Anterior cingulate cortex (tissue), 58 donors: Measurements from ENCODE around the gene UBC.
"Not testable (repeated sequence)": the region's sequence is repeated elsewhere in the genome, so short reads cannot be mapped to it uniquely, and the experiment has no call there.

Source experiments
- DNase-seq, 58 donors: peaks; one replicate each; lab custom pipeline; 2025; lab: John Stamatoyannopoulos, UW

Gene UBC

GRCh38 chr12:124893792-124894516 lies 20.5 kb downstream of the UBC start:
- DNase-seq: no peak

DNA sequence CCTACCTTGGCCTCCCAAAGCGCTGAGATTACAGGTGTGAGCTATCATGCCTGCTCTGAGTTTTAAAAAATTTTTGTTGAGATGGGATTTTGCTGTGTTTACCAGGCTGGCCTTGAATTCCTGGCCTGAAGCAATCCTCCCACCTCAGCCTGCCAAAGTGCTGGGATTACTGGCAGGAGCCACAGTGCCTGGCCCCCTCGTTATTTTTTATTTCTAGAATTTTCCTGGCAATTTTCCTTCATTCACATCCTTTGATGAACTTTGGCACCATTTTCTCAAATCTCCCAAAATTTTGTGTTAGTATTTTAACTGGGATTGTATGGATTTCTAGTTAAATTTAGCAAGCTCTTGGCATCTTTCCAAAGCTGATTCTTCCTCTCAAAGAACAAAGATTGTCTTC lies 26.2 kb downstream of the UBC start:
- peak in 6 of 58 donors; percentile 1 to 18 (median 8) for DNase-seq

DNA sequence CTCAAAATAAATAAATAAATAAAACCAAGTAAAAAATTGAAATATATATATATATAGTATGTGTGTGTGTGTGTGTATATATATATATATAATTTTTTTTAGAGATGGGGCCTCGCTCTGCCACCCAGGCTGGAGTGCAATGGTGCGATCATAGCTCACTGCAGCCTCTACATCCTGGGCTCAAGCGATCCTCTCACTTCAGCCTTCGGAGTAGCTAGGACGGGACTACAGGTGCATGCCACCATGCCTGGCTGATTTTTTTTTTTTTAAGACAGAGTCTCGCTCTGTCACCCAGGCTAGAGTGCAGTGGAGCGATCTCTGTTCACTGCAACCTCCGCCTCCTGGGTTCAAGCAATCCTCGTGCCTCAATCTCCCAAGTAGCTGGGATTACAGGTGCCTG lies 26.7 kb downstream of the UBC start:
- DNase-seq: not testable (repeated sequence)

DNA sequence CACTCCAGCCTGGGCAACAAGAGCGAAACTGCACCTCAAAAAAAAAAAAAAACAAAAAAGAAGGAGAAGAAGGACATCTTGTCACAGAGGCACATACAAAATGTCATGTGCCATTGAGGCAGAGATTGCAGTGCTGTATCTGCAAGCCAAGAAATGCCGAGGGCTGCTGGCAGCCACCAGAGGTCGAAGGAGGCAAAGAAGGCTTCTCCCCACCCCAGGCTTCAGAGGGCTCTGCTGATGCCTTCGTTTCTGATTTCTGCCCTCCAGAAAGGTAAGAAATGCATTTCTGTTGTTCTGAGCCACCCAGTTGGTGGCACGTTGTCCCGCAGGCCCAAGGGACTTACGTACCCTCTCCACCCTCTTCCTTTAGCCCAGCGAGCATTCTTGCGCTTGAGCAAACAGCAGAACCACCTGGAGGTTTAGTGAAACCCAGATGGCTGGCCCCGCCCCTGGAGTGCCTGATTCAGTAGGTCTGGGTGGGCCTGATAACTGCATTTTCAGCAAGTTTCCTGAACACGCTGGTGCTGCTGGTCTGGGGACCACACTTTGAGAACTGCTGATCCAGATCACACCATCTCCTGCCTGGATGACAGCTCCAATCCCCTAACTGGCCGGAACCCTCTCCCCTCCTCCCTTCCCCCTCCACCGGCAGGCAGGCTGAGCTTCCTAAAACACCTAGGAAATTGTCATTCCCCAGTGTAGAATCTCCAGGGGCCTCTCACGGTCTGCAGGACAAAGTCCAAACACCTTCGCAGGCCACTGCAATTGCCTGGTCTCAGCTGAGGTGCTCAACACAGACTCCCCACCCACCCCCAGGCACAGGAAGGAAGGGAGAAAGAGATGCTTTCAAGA lies 29.6 kb downstream of the UBC start:
- DNase-seq: no peak

- DNase-seq: no peak
Observed at GRCh38 chr12:124883263-124884130, 31.0 kb downstream of the UBC start.

GRCh38 chr12:124881123-124881522 lies 33.3 kb downstream of the UBC start:
- no peak for DNase-seq

GRCh38 chr12:124880335-124880734 lies 34.1 kb downstream of the UBC start:
- DNase-seq: not testable (repeated sequence)

- DNase-seq: no peak
Observed at GRCh38 chr12:124878795-124879516, 35.5 kb downstream of the UBC start.

DNA sequence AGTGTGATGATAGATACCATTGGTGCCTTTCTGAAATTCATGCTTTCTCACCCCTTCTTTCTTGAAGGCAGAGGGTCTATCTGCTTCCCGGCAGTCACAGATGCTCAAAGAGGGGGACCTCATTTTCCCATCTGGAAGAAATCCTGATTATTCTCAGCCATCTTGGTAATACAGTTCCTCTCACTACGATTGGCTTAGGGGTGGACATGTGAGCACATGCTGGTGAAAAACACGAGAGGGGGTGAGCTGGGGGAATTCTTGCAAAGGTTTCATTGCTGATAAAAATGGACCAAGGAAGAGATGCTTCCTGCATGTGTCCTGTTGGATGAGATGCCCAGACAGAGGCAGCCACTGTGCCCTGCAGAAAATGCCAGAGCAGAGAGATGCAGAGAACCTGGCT lies 37.0 kb downstream of the UBC start:
- no peak for DNase-seq

DNA sequence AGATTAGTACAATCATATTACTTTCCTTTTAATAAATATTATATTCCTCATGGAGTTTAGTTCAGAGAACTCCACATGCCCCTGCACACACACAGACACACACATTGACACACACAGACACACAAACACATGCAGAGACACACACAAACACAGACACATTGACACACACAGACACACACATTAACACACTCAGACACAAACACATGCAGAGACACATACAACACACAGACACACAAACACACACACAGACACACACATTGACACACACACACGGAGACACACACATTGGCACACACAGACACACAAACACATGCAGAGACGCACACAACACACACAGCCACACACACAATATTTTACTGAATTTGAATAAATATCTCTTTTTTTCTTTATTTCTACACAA lies 38.3 kb downstream of the UBC start:
- DNase-seq: no peak

DNA sequence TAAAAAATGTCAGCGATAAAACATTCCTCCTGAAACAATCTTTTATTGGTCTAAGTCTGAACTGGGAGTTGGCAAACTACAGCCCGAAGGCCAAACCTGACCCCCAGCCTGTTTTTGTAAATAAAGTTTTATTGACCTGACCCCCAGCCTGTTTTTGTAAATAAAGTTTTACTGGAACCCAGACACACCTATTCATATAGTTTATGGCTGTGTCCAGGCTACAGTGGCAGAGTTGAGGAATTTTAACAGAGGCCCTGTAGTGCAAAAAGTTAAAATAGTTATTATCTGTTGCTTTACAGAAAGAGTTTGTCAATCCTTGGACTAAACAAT lies 38.7 kb downstream of the UBC start:
- no peak for DNase-seq

- no peak for DNase-seq
Observed at GRCh38 chr12:124874988-124875802, 39.3 kb downstream of the UBC start.

- no peak for DNase-seq
Observed at GRCh38 chr12:124874188-124874587, 40.3 kb downstream of the UBC start.

- DNase-seq: no peak
Observed at GRCh38 chr12:124872068-124872719, 42.3 kb downstream of the UBC start.

DNA sequence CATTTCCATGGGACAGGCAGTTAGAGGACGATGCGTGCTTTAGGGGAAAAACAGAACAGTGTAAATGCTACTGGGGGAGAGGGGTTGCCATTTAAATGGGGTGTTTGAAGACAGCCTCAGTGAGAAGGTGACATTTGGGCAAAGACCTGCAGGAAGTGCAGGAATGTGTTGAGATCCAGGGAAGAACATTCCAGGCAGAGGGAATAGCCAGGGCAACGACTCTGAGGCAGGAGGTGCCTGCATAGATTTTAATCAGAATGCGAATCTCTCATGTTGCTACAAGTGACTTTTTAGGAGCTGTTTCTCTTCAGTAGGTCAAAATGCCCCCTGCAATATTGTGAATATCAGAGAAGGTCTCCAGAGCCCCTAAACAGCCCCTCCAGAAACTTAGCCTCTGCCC lies 43.2 kb downstream of the UBC start:
- DNase-seq: no peak

- no peak for DNase-seq
Observed at GRCh38 chr12:124870515-124870914, 43.9 kb downstream of the UBC start.

- DNase-seq: peak in 5 of 58 donors; percentile 7 to 54 (median 15)
Observed at GRCh38 chr12:124869059-124869665, 45.3 kb downstream of the UBC start.

DNA sequence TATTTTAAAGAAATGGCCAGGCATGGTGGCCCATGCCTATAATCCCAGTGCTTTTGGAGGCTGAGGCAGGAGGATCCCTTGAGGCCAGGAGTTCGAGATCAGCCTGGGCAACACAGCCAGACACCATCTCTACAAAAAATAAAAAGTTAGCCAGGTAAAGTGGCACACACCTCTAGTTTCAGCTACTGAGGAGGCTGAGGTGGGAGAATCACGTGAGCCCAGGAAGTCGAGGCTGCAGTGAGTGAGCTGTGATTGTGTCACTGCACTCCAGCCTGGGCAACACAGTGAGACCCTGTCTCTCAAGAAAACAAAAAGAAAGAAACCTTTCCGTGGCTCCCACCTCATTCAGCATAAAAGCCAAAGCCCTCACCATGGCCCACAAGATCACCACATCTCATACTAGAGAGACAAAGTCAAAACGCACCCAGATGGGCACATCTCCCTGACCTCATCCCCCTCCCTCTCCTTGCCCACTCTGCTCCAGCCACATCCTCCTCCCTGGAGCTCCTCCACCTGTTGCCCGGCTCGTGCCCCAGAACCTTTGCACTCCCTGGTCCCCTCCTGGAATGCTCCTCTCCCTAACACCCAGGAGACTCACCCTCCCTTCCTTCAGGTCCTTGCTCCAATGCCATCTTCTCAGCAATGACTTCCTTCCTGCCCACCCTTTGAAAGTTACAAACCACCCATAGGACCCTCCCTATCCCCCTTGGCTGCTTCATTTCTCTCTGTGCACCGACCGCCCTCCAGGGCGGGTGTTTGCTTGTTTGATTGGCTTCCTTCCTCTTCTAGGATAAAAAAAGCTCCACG lies 46.0 kb downstream of the UBC start:
- DNase-seq: no peak
